Measurements from ENCODE around the gene TMEM205. TPM values are rescaled to one million over a fixed set of nuclear protein-coding genes. Genes with fewer than 3 reads are reported as not detected.

Gene TMEM205
- total and polyA plus RNA-seq, 10 of the 15 experiments (the other 5 are each of a cell fraction or from before 2014, with no cell fraction given) = 27.8 to 144 (median 88.3) TPM

GRCh38 chr19:11324079-11324661 lies 21.9 kb downstream of the TMEM205 start:
- no peak for FAIRE-seq
- TF ChIP-seq CREB1 (IDR thresholded peaks at IDR 0.05; ENCODE audit: low read depth) (peak; percentile 68; the same call in 1 of the 2 replicates), PAX5 (IDR thresholded peaks at IDR 0.05; ENCODE audit: borderline replicate concordance, low read depth, low read length) (peak; percentile 13; the same call in 1 of the 2 replicates), ZNF274 (IDR thresholded peaks at IDR 0.05; ENCODE audit: insufficient read depth, insufficient read length) (no peak), KDM1A (IDR thresholded peaks at IDR 0.05; ENCODE audit: borderline replicate concordance) (no peak), BCL3 (IDR thresholded peaks at IDR 0.05; ENCODE audit: borderline replicate concordance, insufficient read depth, low read depth, low read length, poor library complexity, severe bottlenecking) (no peak), TCF12 (IDR thresholded peaks at IDR 0.05; ENCODE audit: low read depth, low read length) (no peak), NFXL1 (IDR thresholded peaks at IDR 0.05; ENCODE audit: borderline replicate concordance) (no peak), MEF2B (IDR thresholded peaks at IDR 0.05; ENCODE audit: partially characterized antibody, poor library complexity, severe bottlenecking) (peak; percentile 23), BCL11A (IDR thresholded peaks at IDR 0.05; ENCODE audit: low read depth, low read length) (peak; percentile 16; the same call in 1 of the 2 replicates), SMC3 (IDR thresholded peaks at IDR 0.05; ENCODE audit: borderline replicate concordance, low read length) (no peak), USF2 (IDR thresholded peaks at IDR 0.05; ENCODE audit: borderline replicate concordance, low read depth, low read length) (no peak), ZBED1 (IDR thresholded peaks at IDR 0.05; ENCODE audit: borderline replicate concordance) (peak; percentile 99), HDAC6 (IDR thresholded peaks at IDR 0.05; ENCODE audit: unreplicated experiment) (no peak), POU2F2 (IDR thresholded peaks at IDR 0.05; ENCODE audit: borderline replicate concordance, low read depth, low read length) (no peak), YY1 (IDR thresholded peaks at IDR 0.05; ENCODE audit: low read depth, low read length) (no peak), TCF3 (IDR thresholded peaks at IDR 0.05; ENCODE audit: borderline replicate concordance, insufficient read depth, low read depth, low read length) (peak; percentile 52; the same call in 1 of the 2 replicates), KLF5 (IDR thresholded peaks at IDR 0.05; ENCODE audit: partially characterized antibody) (no peak), GABPA (IDR thresholded peaks at IDR 0.05; ENCODE audit: low read depth) (no peak), SMAD1 (IDR thresholded peaks at IDR 0.05; ENCODE audit: low read depth, partially characterized antibody) (no peak)
- TF ChIP-seq, protein P1, sequence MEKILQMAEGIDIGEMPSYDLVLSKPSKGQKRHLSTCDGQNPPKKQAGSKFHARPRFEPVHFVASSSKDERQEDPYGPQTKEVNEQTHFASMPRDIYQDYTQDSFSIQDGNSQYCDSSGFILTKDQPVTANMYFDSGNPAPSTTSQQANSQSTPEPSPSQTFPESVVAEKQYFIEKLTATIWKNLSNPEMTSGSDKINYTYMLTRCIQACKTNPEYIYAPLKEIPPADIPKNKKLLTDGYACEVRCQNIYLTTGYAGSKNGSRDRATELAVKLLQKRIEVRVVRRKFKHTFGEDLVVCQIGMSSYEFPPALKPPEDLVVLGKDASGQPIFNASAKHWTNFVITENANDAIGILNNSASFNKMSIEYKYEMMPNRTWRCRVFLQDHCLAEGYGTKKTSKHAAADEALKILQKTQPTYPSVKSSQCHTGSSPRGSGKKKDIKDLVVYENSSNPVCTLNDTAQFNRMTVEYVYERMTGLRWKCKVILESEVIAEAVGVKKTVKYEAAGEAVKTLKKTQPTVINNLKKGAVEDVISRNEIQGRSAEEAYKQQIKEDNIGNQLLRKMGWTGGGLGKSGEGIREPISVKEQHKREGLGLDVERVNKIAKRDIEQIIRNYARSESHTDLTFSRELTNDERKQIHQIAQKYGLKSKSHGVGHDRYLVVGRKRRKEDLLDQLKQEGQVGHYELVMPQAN (conservative IDR thresholded peaks at IDR 0.05) = no peak

More at GRCh38 chr19:11324079-11324661, 21.9 kb downstream of the TMEM205 start:
- DNase-seq (ENCODE audit: low read depth, low spot score) (peak; percentile 71), ATAC-seq (peak; percentile 92)
- Histone ChIP-seq H3K4me1 (ENCODE audit: control insufficient read depth, insufficient read depth, low read length) (peaks cover 41% of the 10 kb centered on the region), H4K20me1 (ENCODE audit: control insufficient read depth, insufficient read depth) (no peaks in the 10 kb centered on the region), H3K4me3 (peak overlapping the region; percentile 27), H3K27me3 (replicated peaks in 1 of 2; ENCODE audit: control insufficient read depth in 2 of 2, insufficient read depth in 2 of 2, low read length in 1 of 2) (no peaks in the 10 kb centered on the region), H3K79me2 (ENCODE audit: control insufficient read depth, insufficient read depth, low read length) (no peaks in the 10 kb centered on the region), H3K36me3 (ENCODE audit: control insufficient read depth in 2 of 2, insufficient read depth in 2 of 2, low read length in 1 of 2) (peaks cover 0 to 5% of the 10 kb centered on the region in 2 experiments; a peak in 2 of 4 replicates), H3K27ac (ENCODE audit: control insufficient read depth, insufficient read depth) (peak overlapping the region; percentile 88), H3K9me3 (replicated peaks; ENCODE audit: control insufficient read depth, insufficient read depth, low read length) (no peaks in the 10 kb centered on the region; the same call in 2 of the 3 replicates), H3K9ac (ENCODE audit: control insufficient read depth, insufficient read depth, low read length) (peak overlapping the region; percentile 39; the same call in 1 of the 2 replicates), H3K4me2 (ENCODE audit: control insufficient read depth, insufficient read depth) (peak overlapping the region; percentile 81), H2AFZ (ENCODE audit: control insufficient read depth, low read depth, low read length) (peak overlapping the region; percentile 16; the same call in 1 of the 2 replicates)
- ChIA-PET POLR2A (interaction anchor here (0.6 to 4.2 kb wide), 6 partner anchors 16 to 96 kb away, joined by 3 to 23 read pairs (median 6); partner anchors contain the start of genes CCDC159, RAB3D and TMEM205), SMC1A (ENCODE audit: uncharacterized antibody, unreplicated experiment) (interaction anchor here (1.1 to 2.1 kb wide), 3 partner anchors 8 to 17 kb away, joined by 3 to 16 read pairs (median 7); partner anchors contain the start of gene RAB3D), RAD21 (ENCODE audit: unreplicated experiment) (interaction anchor here (0.6 to 2.2 kb wide), 7 partner anchors 8 to 57 kb away, joined by 3 to 11 read pairs (median 3); partner anchors contain the start of genes CCDC159, RAB3D, SWSAP1 and TMEM205), CTCF (interaction anchor here (0.8 to 2.5 kb wide), 11 partner anchors 8 to 236 kb away, joined by 3 to 8 read pairs (median 3); partner anchors contain the start of genes CCDC159, RAB3D, TMEM205 and TSPAN16)
- 5% methylated on average over 10 of the region's 10 CpGs for WGBS (ENCODE audit: insufficient coverage, insufficient replicate concordance, low lambda C conversion rate, missing lambda C conversion rate)
- BruUV-seq (replicated peaks) = no TSS peak
- in situ Hi-C loops (cut with MboI) (no loop called here), intact Hi-C loops (cut with micrococcal nuclease; ENCODE audit: unreplicated experiment) (no loop called here)
